MM.1S (cell line): ENCODE data around the gene ADGRV1.

Source experiments
- EZH2phosphoT487 ChIP-seq: fragments of 300-600 bp; sonication (generic); IDR thresholded peaks from 2 replicates; pipeline ENCODE4 v1.6.1; 2018; ENCODE audit warnings: antibody characterized with exemption, low read length
- TF ChIP-seq, protein P1 (sequence below): fragments of 300-600 bp; sonication (generic); IDR thresholded peaks from 2 replicates; pipeline ENCODE4 v1.5.1; 2016; ENCODE audit warnings: antibody characterized with exemption, low read length, mixed read lengths

DNA sequence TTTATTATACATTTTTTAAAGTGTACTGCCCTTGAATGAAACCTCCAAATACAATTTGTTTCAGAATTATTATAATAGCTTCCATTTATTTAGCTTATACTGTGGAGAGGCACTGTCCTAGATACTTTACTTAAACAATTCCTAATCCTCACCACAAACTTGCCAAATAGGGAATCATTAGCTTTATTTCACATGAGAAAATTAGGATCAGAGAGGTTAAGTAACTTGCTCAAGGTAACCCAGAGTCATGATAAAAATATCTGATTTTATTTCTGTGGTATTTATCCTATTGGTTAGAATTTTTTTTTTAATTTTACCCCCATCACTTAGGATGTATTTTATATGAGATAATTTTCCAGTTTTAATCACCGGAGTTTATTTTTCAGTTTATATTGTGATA lies 78.4 kb downstream of the ADGRV1 start:
- TF ChIP-seq, protein P1, sequence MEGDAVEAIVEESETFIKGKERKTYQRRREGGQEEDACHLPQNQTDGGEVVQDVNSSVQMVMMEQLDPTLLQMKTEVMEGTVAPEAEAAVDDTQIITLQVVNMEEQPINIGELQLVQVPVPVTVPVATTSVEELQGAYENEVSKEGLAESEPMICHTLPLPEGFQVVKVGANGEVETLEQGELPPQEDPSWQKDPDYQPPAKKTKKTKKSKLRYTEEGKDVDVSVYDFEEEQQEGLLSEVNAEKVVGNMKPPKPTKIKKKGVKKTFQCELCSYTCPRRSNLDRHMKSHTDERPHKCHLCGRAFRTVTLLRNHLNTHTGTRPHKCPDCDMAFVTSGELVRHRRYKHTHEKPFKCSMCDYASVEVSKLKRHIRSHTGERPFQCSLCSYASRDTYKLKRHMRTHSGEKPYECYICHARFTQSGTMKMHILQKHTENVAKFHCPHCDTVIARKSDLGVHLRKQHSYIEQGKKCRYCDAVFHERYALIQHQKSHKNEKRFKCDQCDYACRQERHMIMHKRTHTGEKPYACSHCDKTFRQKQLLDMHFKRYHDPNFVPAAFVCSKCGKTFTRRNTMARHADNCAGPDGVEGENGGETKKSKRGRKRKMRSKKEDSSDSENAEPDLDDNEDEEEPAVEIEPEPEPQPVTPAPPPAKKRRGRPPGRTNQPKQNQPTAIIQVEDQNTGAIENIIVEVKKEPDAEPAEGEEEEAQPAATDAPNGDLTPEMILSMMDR: no peak
- no peak for TF ChIP-seq EZH2phosphoT487
